ENCODE data around the gene CCL2.
A peak's percentile ranks its signal among the peaks of the same experiment; 100 is the strongest.

CCL2 gene

DNA sequence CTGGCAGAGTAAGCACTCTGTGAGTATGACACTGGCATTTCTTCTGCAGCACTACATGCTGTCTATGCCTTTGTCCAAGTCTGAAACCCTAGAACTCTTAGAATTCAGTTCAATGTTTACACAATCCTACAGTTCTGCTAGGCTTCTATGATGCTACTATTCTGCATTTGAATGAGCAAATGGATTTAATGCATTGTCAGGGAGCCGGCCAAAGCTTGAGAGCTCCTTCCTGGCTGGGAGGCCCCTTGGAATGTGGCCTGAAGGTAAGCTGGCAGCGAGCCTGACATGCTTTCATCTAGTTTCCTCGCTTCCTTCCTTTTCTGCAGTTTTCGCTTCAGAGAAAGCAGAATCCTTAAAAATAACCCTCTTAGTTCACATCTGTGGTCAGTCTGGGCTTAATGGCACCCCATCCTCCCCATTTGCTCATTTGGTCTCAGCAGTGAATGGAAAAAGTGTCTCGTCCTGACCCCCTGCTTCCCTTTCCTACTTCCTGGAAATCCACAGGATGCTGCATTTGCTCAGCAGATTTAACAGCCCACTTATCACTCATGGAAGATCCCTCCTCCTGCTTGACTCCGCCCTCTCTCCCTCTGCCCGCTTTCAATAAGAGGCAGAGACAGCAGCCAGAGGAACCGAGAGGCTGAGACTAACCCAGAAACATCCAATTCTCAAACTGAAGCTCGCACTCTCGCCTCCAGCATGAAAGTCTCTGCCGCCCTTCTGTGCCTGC, at the start of gene CCL2:
CCL2 (plus strand) TSS at position 635 of the 730 bp plus-strand sequence; CDS start at position 700, 65 bp downstream.
- TF ChIP-seq, protein P1, sequence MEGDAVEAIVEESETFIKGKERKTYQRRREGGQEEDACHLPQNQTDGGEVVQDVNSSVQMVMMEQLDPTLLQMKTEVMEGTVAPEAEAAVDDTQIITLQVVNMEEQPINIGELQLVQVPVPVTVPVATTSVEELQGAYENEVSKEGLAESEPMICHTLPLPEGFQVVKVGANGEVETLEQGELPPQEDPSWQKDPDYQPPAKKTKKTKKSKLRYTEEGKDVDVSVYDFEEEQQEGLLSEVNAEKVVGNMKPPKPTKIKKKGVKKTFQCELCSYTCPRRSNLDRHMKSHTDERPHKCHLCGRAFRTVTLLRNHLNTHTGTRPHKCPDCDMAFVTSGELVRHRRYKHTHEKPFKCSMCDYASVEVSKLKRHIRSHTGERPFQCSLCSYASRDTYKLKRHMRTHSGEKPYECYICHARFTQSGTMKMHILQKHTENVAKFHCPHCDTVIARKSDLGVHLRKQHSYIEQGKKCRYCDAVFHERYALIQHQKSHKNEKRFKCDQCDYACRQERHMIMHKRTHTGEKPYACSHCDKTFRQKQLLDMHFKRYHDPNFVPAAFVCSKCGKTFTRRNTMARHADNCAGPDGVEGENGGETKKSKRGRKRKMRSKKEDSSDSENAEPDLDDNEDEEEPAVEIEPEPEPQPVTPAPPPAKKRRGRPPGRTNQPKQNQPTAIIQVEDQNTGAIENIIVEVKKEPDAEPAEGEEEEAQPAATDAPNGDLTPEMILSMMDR (conservative IDR thresholded peaks at IDR 0.05): no peak
- H3K27ac ChIP-seq: peak within 1 kb of the TSS; percentile 69

DNA sequence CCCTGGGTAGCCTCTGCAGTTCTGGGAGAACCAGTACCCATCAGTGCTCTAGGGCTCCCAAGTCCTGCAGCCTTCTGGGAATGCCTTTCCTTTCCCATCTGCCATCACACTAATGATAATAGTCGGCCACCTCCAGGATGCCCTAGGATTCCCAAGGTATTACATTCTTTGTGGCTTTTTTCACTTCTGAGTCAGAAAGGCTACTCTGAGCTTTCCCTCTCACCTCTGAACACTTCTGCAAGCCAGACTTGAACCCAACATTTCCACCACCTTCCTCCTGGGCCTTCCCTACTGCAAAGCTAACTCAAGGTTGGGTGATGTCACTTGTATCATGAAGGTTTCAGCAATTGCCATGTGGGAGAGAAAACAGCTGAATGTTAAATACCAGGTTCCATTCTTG, 49.7 kb upstream of the CCL2 start:
- no peak overlapping the region; the same call in 1 of the 2 replicates for H3K27ac ChIP-seq
- TF ChIP-seq, protein P1 (conservative IDR thresholded peaks at IDR 0.05): no peak

DNA sequence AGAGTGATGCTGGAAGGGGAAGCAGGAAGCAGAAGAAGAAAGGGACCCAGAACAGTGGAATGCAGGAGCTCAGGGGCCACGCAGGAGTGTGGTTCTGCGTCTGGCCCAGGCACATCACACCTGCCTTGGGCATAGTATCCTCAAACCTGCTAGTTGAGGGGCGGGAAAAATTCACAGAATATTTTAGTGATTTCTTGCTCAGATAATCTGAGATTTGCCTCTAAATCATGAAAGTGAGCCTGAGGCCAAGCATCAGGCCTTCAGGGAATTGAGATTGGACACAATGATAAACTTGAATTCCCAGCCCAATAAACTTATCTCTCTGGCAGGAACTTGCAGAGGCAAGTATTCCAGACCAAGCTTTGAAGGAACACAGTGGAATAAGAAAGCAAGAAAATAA, 48.5 kb upstream of the CCL2 start:
- TF ChIP-seq, protein P1 (conservative IDR thresholded peaks at IDR 0.05): no peak
- H3K27ac ChIP-seq: peak overlapping the region; percentile 31; the same call in 1 of the 2 replicates

DNA sequence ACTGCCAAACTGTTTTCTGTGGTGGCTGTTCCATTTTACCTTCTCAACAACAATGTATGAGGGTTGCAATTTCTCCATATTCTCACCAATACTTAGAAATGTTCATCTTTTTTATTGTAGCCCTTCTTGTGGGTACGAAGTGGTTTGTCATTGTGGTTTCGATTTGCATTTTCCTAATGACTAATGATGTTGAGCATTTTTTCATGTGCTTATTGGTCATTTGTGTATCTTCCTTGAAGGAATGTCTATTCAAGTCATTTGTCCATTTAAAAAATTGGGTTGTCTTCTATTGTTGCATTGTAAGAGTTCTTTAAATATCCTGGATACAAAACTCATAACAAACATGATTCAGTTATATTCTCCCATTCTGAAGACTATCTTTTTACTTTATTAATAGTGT, 47.5 kb upstream of the CCL2 start:
- H3K27ac ChIP-seq: no peak overlapping the region
- TF ChIP-seq, protein P1 (conservative IDR thresholded peaks at IDR 0.05): no peak

DNA sequence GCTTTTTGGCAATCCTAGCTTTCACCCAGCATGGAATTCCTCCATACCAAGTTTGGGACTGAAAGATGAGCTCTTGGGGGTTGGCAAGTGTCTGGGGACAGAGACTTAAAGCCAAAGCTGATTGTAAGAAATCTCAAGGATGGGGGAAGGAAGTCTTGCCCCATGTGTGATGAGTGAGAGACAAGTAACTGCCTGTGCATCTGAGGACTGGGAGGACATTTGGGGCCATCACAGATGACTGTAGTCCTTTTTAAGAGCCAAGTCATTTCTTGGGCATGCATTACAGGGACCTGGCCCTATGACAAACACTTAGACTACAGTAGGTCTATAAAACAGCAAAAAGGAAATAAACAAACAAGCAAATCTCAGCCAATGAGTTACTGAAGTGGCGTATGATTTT, 36.3 kb upstream of the CCL2 start:
- TF ChIP-seq, protein P1 (conservative IDR thresholded peaks at IDR 0.05): no peak
- no peak overlapping the region for H3K27ac ChIP-seq

DNA sequence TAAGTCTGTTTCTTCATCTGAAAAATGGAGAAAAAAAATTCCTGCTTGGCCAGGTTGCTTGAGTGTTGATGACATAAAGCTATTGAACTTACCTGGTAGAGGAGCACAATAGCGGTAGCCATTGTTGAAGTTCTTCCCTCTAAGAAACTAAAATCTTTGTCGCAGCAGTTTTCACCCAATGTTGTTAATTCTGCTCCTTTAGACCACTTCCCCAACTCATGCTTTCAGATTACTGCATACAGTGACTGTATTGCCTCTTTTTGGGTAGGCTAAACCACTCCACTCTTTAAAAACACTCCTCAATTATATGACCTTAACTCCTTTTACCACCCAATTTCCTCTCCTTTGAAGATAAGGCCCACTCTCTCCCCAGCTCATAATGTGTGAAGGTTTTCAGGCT, 35.7 kb upstream of the CCL2 start:
- TF ChIP-seq, protein P1 (conservative IDR thresholded peaks at IDR 0.05): no peak

DNA sequence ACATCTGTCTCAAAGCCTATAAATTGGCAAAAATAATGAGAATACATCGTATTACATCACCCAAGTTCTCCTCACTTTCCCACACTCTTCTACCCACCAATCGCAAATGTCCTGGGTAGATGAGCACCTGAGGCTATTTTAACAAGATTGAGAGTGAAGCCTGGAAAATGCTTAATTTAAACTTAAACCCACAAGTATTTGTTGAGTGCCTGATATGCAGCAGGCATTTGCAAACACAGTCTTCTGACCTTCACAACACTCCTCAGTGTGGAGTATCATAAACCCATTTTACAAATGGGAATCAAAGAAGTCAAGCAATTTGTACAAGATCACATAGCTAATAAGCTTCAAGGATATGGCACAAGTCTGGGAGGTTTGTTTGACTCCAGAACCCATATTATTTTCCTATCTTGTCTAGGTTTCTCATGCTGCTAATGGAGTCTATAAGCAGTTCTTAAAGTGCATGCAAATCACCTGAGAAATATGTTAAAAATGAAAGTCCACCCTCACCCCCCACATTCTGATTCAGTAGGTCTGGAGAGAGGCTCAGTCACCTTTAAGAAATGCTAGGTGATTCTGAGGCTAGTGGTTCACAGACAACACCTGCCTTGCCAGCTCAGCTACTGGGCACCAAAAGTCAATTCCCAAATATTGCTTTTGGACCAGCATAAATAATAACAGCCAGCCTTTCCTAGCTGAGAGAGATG, 34.9 kb upstream of the CCL2 start:
- no peak overlapping the region for H3K27ac ChIP-seq
- TF ChIP-seq, protein P1 (conservative IDR thresholded peaks at IDR 0.05): no peak

More for the DNA sequence above, 35.7 kb upstream of the CCL2 start:
- no peak overlapping the region for H3K27ac ChIP-seq

All from VCaP (cell line).